A549 (cell line): ENCODE data around the gene ADAM12.

Source experiments
- MAFK ChIP-seq: fragments of 450-650 bp; IDR thresholded peaks from 2 replicates; pipeline ENCODE4 v1.6.1; 2014; ENCODE audit not compliant: partially characterized antibody
- NR3C1 ChIP-seq: fragments of >200 bp; sonication (Bioruptor Twin); formaldehyde crosslinking; IDR thresholded peaks from 3 replicates; pipeline ENCODE4 v1.6.1; 2017
- POLR2A ChIP-seq: IDR thresholded peaks from 2 replicates; pipeline ENCODE4 v1.6.1; 2012; ENCODE audit warnings: mild to moderate bottlenecking, low read length
- RAD21 ChIP-seq, 2 experiments: fragments of >200 bp in 1 of 2; sonication (Bioruptor Twin) in 1 of 2; formaldehyde crosslinking in 1 of 2; IDR thresholded peaks in 1 of 2; conservative IDR thresholded peaks in 1 of 2; 2 replicates in 1 of 2; 3 replicates in 1 of 2; pipeline ENCODE4 v1.6.1; 2012 to 2018; ENCODE audit warnings: inconsistent platforms in 1 of 2
- RNF2 ChIP-seq: fragments of 200-600 bp; sonication (generic); IDR thresholded peaks from 2 replicates; pipeline ENCODE4 v1.6.1; 2016; ENCODE audit warnings: low read depth, mild to moderate bottlenecking, antibody characterized with exemption, moderate library complexity, borderline replicate concordance
- TF ChIP-seq, protein P1 (sequence below): fragments of 450-650 bp; IDR thresholded peaks from 2 replicates; pipeline ENCODE4 v1.6.1; 2014; ENCODE audit warnings: antibody characterized with exemption
- TF ChIP-seq, protein P2 (sequence below): fragments of >200 bp; sonication (Bioruptor Twin); formaldehyde crosslinking; IDR thresholded peaks from 3 replicates; pipeline ENCODE4 v1.5.1; 2016

DNA sequence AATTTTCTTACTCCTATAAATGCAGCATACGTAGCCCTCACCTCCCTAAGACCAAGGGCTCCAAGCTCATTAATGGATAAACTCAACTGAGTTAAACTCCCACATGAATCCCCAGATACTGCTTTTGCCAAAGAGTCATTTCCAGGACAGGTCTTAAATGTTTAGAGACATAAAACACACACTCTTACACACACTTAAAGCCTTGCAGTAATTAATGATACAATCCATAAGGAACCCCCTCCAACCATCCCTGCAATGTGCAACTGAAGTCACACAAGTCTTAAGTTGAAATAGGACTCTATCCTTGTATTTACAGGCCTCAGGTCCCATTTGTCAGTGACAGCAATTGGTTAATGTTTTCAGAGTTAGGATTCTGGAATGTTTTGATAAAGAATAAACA, 297.8 kb downstream of the ADAM12 start:
- TF ChIP-seq NR3C1 (no peak), RAD21 (conservative IDR thresholded peaks at IDR 0.05 in 1 of 2, IDR thresholded peaks at IDR 0.05 in 1 of 2) (no peak), RNF2 (no peak), POLR2A (no peak), MAFK (no peak)
- TF ChIP-seq, protein P1, sequence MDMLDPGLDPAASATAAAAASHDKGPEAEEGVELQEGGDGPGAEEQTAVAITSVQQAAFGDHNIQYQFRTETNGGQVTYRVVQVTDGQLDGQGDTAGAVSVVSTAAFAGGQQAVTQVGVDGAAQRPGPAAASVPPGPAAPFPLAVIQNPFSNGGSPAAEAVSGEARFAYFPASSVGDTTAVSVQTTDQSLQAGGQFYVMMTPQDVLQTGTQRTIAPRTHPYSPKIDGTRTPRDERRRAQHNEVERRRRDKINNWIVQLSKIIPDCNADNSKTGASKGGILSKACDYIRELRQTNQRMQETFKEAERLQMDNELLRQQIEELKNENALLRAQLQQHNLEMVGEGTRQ, result no peak
- TF ChIP-seq, protein P2, sequence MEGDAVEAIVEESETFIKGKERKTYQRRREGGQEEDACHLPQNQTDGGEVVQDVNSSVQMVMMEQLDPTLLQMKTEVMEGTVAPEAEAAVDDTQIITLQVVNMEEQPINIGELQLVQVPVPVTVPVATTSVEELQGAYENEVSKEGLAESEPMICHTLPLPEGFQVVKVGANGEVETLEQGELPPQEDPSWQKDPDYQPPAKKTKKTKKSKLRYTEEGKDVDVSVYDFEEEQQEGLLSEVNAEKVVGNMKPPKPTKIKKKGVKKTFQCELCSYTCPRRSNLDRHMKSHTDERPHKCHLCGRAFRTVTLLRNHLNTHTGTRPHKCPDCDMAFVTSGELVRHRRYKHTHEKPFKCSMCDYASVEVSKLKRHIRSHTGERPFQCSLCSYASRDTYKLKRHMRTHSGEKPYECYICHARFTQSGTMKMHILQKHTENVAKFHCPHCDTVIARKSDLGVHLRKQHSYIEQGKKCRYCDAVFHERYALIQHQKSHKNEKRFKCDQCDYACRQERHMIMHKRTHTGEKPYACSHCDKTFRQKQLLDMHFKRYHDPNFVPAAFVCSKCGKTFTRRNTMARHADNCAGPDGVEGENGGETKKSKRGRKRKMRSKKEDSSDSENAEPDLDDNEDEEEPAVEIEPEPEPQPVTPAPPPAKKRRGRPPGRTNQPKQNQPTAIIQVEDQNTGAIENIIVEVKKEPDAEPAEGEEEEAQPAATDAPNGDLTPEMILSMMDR, result no peak
